GM18511 (cell line): ENCODE data around the gene FZD7.

Experiments used
- ATAC-seq: cut with Tn5 transposase; IDR thresholded peaks from one replicate; pipeline ENCODE4 v1.9.1; 2021; ENCODE audit warnings: mild to moderate bottlenecking, moderate library complexity; ENCODE audit not compliant: unreplicated experiment

FZD7 gene

DNA sequence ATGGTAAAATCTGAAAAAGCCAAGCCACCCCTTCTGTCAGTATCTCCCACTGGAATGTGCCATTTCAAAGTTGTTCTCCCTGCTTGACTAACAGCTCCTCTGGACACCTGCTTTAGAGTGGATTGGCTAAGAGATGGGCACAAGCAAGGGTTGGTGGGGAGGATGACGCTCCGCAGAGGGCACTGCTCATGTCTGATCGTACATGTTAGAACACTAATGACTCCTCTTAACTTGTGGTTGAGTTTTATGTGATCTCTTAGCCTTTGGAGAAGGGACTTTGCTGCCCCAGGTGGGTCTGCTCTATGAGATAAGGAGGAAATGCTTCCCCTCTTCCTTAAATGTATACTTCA, 31.2 kb downstream of the FZD7 start:
- no peak for ATAC-seq

DNA sequence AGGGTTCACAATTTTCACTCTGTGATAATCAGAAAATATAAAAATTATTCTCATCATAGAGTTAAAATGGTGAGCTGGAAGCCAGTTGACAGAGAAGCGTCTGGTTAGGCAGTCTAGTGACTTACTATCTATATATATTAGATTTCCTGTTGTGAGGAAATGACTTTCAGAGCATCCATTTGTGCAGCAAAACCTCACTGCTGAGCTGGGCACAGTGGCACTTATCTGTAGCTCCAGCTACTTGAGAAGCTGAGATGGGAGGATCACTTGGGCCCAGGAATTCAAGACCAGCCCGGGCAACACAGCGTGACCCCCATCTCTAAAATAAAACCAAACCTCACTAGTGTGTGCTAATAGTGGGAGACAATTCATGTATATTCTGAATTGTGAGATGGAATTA, 32.2 kb downstream of the FZD7 start:
- no peak for ATAC-seq

DNA sequence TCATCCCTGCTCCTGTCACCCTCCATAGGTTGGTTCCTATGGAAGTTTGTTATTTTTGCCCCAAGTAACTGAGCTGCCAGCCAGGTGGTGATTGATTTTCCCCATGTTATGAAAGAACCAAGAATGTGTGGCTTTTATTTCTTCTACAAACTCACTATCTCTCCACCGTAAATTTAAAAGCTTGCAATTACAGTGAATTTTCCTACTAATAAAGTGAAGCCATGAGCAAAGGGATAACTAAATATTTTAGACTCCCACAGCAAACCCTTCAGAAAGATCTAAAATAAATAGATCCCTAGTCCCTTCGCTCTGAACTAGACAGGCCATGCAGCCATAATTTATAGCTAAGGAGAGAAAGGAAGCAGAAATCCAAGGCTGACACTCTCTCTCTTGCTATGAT, 33.2 kb downstream of the FZD7 start:
- no peak for ATAC-seq

- no peak for ATAC-seq
Observed at GRCh38 chr2:202067589-202067988, 33.9 kb downstream of the FZD7 start.

GRCh38 chr2:202069170-202070067, 35.8 kb downstream of the FZD7 start:
- ATAC-seq, result no peak

GRCh38 chr2:202071107-202071506, 37.5 kb downstream of the FZD7 start:
- ATAC-seq, result no peak

GRCh38 chr2:202072226-202072625, 38.6 kb downstream of the FZD7 start:
- ATAC-seq, result no peak

- no peak for ATAC-seq
Observed at GRCh38 chr2:202072737-202073401, 39.2 kb downstream of the FZD7 start, which contains the start of gene KIAA2012. Gene KIAA2012 (plus strand): TSS chr2:202073255. CDS start chr2:202073628, 373 bp downstream.

GRCh38 chr2:202074324-202074723, 40.7 kb downstream of the FZD7 start:
- no peak for ATAC-seq

- no peak for ATAC-seq
Observed at GRCh38 chr2:202079310-202079709, 45.7 kb downstream of the FZD7 start.

GRCh38 chr2:202084265-202084664, 50.6 kb downstream of the FZD7 start:
- no peak for ATAC-seq
